GM19023 (cell line): ENCODE measurements around the gene ERMARD.
"Not testable (repeated sequence)": the region's sequence is repeated elsewhere in the genome, so short reads cannot be mapped to it uniquely, and the experiment has no call there.

Experiments used
- ATAC-seq: cut with Tn5 transposase; IDR thresholded peaks from one replicate; pipeline ENCODE4 v1.9.1; 2021; ENCODE audit warnings: mild to moderate bottlenecking, moderate library complexity; ENCODE audit not compliant: unreplicated experiment

The ERMARD gene

GRCh38 chr6:169729961-169730360 is 21.5 kb upstream of the ERMARD start:
- no peak for ATAC-seq

GRCh38 chr6:169738204-169738975 is 13.0 kb upstream of the ERMARD start:
- ATAC-seq, result no peak

GRCh38 chr6:169738976-169739529 is 12.4 kb upstream of the ERMARD start:
- ATAC-seq, result no peak

- ATAC-seq, result no peak
Observed at GRCh38 chr6:169741344-169741743, 10.1 kb upstream of the ERMARD start.

- ATAC-seq, result no peak
Observed at GRCh38 chr6:169745405-169745804, 6.0 kb upstream of the ERMARD start.

GRCh38 chr6:169746556-169746955 is 4.9 kb upstream of the ERMARD start:
- no peak for ATAC-seq

GRCh38 chr6:169752074-169752623 is 727 bp downstream of the ERMARD start:
- ATAC-seq, result no peak

- ATAC-seq, result no peak
Observed at GRCh38 chr6:169755162-169755561, 3.7 kb downstream of the ERMARD start.

GRCh38 chr6:169763308-169763707 is 11.9 kb downstream of the ERMARD start:
- ATAC-seq, result no peak

- no peak for ATAC-seq
Observed at GRCh38 chr6:169763881-169764280, 12.5 kb downstream of the ERMARD start.

GRCh38 chr6:169765789-169766188 is 14.4 kb downstream of the ERMARD start:
- ATAC-seq, result not testable (repeated sequence)

GRCh38 chr6:169766232-169766631 is 14.8 kb downstream of the ERMARD start:
- no peak for ATAC-seq

- ATAC-seq, result no peak
Observed at GRCh38 chr6:169766921-169767736, 15.7 kb downstream of the ERMARD start.

- ATAC-seq, result no peak
Observed at GRCh38 chr6:169774347-169774746, 22.9 kb downstream of the ERMARD start.

- ATAC-seq, result no peak
Observed at GRCh38 chr6:169775321-169775720, 23.9 kb downstream of the ERMARD start.

GRCh38 chr6:169776379-169776778 is 25.0 kb downstream of the ERMARD start:
- no peak for ATAC-seq

- ATAC-seq, result no peak
Observed at GRCh38 chr6:169777896-169778295, 26.5 kb downstream of the ERMARD start.

- ATAC-seq, result no peak
Observed at GRCh38 chr6:169778646-169779045, 27.2 kb downstream of the ERMARD start.

- no peak for ATAC-seq
Observed at GRCh38 chr6:169779092-169779815, 27.8 kb downstream of the ERMARD start.

- no peak for ATAC-seq
Observed at GRCh38 chr6:169779896-169780295, 28.5 kb downstream of the ERMARD start.

GRCh38 chr6:169780571-169781091 is 29.2 kb downstream of the ERMARD start:
- ATAC-seq, result no peak
